Measurements from ENCODE around the gene ORAI2.

ORAI2 gene

DNA sequence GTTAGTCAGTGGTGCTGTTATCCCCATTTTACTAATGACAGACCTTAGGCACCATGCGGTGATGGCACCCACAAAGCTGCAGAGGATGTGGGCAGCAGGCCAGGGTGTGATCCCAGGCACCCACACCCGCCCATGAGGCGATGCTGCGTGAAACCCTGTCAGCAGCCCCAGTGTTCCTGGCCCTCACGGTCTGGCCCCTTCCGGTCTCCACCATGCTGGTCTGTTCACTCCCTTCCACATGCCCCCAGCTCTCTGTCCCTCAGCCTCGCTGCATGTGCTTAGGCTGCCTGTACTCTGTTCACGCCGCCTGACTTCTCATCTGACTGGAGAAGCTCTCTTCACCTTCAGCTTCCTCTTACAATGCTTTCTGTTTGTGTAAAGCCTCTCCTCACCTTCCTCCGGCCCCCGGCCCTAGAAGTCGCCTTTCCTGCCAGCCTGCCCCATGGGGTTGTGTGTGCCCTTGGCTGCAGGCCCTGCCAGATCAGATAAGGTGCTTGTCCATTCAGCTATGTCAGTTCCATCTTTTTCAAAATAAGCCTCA lies 17.6 kb upstream of the ORAI2 start:
- Histone ChIP-seq H3K4me3 (ENCODE audit: low read depth in 1 of 2, low read length in 2 of 2) (no peak overlapping the region), H3K27me3 (ENCODE audit: low read depth, low read length) (no peaks in the 10 kb centered on the region), H3K27ac (ENCODE audit: low read length) (no peak overlapping the region), H3K9me3 (ENCODE audit: control insufficient read depth in 1 of 2, low read length in 2 of 2) (no peaks in the 10 kb centered on the region), H3K36me3 (ENCODE audit: control insufficient read depth in 1 of 2, insufficient read depth in 2 of 2, low read length in 2 of 2) (peaks cover 28 to 41% of the 10 kb centered on the region in 2 donors), H3K4me1 (ENCODE audit: control insufficient read depth in 1 of 2, insufficient read depth in 2 of 2, low read length in 2 of 2) (peaks cover 0 to 10% of the 10 kb centered on the region in 2 donors)

DNA sequence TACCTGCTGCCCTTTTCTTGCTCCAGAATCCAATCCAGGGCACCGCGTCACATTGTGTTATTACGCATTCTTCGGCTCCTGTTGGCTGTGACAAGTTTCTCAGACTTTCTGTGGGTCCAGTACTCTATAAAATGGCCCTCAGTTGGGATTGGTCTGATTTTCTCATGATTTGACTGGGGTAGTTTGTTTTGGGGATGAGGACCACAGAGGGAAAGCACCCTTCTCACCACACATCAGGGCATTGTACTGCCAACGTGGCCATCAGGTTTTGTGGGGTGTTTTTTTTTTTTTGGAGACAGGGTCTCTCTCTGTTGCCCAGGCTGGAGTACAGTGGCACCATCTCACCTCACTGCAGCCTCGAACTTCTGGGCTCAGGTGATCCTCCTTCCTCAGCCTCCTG lies 17.0 kb upstream of the ORAI2 start:
- peaks cover 31 to 34% of the 10 kb centered on the region in 2 donors for H3K36me3 ChIP-seq (ENCODE audit: control insufficient read depth in 1 of 2, insufficient read depth in 2 of 2, low read length in 2 of 2)
- no peaks in the 10 kb centered on the region for H3K9me3 ChIP-seq (ENCODE audit: control insufficient read depth in 1 of 2, low read length in 2 of 2)
- H3K27me3 ChIP-seq (ENCODE audit: low read depth, low read length), result no peaks in the 10 kb centered on the region
- H3K27ac ChIP-seq (ENCODE audit: low read length), result no peak overlapping the region
- H3K4me3 ChIP-seq (ENCODE audit: low read depth in 1 of 2, low read length in 2 of 2), result no peak overlapping the region
- H3K4me1 ChIP-seq (ENCODE audit: control insufficient read depth in 1 of 2, insufficient read depth in 2 of 2, low read length in 2 of 2), result peaks cover 0 to 10% of the 10 kb centered on the region in 2 donors

DNA sequence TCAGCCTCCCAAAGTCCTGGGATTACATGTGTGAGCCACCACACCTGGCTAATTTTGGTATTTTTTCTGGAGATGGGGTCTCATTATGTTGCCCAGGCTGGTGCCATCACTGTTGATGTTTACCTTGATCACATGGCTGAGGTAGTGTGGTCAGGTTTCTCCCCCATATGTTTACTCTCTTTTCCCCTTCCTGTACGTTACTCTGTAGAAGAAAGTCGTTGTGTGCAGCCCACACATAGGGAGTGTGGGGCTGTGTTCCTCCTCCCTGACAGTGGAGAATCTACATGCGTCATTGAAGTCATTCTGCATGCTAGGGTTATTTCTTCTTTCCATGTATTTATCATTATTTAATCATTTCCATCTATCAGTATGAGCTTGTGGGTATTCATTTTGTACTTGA lies 16.3 kb upstream of the ORAI2 start:
- Histone ChIP-seq H3K4me1 (ENCODE audit: control insufficient read depth in 1 of 2, insufficient read depth in 2 of 2, low read length in 2 of 2) (peaks cover 0 to 10% of the 10 kb centered on the region in 2 donors), H3K27me3 (ENCODE audit: low read depth, low read length) (no peaks in the 10 kb centered on the region), H3K4me3 (ENCODE audit: low read depth in 1 of 2, low read length in 2 of 2) (no peak overlapping the region), H3K36me3 (ENCODE audit: control insufficient read depth in 1 of 2, insufficient read depth in 2 of 2, low read length in 2 of 2) (peaks cover 31 to 37% of the 10 kb centered on the region in 2 donors), H3K27ac (ENCODE audit: low read length) (no peak overlapping the region), H3K9me3 (ENCODE audit: control insufficient read depth in 1 of 2, low read length in 2 of 2) (no peaks in the 10 kb centered on the region)

DNA sequence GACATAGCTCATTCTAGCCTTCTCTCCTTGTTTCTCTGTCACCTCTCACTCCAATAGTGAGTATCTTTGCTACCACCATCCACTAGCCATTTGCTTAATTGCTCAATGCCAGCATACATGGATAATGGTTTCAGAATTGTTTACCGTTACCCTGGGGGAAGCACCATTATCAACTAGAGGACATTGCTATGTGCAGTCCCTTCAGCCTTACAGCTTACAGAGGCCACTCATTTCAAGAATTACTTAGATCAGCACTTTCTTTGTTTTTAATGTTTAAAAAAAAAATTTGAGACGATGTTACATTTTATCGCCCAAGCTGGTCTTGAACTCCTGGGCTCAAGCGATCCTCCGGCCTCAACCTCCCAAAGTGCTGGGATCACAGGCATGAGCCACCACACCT lies 14.8 kb upstream of the ORAI2 start:
- no peaks in the 10 kb centered on the region for H3K27me3 ChIP-seq (ENCODE audit: low read depth, low read length)
- no peak overlapping the region for H3K27ac ChIP-seq (ENCODE audit: low read length)

DNA sequence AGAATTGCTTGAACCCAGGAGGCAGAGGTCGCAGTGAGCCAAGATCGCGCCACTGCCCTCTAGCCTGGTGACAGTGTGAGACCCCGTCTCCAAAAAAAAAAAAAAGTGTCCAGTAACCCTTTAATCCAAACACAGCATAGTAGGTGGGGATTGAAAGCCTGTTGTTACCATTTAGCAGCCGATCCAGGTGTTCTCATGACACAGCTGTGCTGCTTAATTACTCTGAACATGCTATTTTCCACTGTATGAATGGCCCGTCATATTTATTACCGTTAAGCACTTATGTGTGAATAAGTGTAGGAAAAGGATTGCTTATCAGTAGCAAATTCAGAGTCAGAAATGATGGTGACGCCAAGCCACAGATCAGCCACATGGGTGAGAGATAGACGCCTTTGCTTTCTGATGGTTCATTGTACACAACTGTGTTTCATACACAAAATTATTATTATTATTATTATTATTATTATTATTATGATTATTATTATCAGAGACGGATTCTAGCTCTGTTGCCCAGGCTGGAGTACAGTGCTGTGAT lies 11.6 kb upstream of the ORAI2 start:
- Histone ChIP-seq H3K27me3 (ENCODE audit: low read depth, low read length) (no peaks in the 10 kb centered on the region), H3K4me3 (ENCODE audit: low read depth in 1 of 2, low read length in 2 of 2) (no peak overlapping the region), H3K27ac (ENCODE audit: low read length) (no peak overlapping the region), H3K9me3 (ENCODE audit: control insufficient read depth in 1 of 2, low read length in 2 of 2) (no peaks in the 10 kb centered on the region), H3K4me1 (ENCODE audit: control insufficient read depth in 1 of 2, insufficient read depth in 2 of 2, low read length in 2 of 2) (no peaks in the 10 kb centered on the region), H3K36me3 (ENCODE audit: control insufficient read depth in 1 of 2, insufficient read depth in 2 of 2, low read length in 2 of 2) (peaks cover 29 to 42% of the 10 kb centered on the region in 2 donors)

More for the DNA sequence above, 14.8 kb upstream of the ORAI2 start:
- H3K9me3 ChIP-seq (ENCODE audit: control insufficient read depth in 1 of 2, low read length in 2 of 2), result no peaks in the 10 kb centered on the region
- H3K4me1 ChIP-seq (ENCODE audit: control insufficient read depth in 1 of 2, insufficient read depth in 2 of 2, low read length in 2 of 2), result no peaks in the 10 kb centered on the region
- H3K36me3 ChIP-seq (ENCODE audit: control insufficient read depth in 1 of 2, insufficient read depth in 2 of 2, low read length in 2 of 2), result peaks cover 31 to 37% of the 10 kb centered on the region in 2 donors
- H3K4me3 ChIP-seq (ENCODE audit: low read depth in 1 of 2, low read length in 2 of 2), result no peak overlapping the region

DNA sequence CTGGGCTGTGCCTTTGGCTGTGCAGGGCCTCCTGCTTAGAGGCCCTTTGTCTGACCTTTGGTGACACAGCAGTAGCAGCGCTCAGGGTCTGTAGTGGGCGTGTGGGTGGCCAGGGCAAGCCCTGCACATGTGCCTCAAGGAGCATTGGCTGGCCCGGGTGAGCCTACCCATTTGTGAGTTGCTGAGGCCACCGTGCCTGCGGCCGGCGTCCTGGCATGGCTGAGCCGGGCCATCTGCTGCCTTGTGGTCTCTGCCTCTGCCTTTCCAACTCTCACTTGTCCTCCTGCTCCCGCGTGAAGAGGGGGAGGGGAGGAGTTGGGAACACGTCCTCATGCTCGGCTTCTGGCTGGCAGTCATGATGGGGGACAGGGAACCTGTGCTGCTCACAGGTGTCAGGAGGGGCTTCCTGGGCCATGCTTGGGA lies 9.2 kb upstream of the ORAI2 start:
- Histone ChIP-seq H3K9me3 (ENCODE audit: control insufficient read depth in 1 of 2, low read length in 2 of 2) (no peaks in the 10 kb centered on the region), H3K36me3 (ENCODE audit: control insufficient read depth in 1 of 2, insufficient read depth in 2 of 2, low read length in 2 of 2) (peaks cover 17 to 43% of the 10 kb centered on the region in 2 donors), H3K4me3 (ENCODE audit: low read depth in 1 of 2, low read length in 2 of 2) (no peak overlapping the region), H3K27ac (ENCODE audit: low read length) (no peak overlapping the region), H3K4me1 (ENCODE audit: control insufficient read depth in 1 of 2, insufficient read depth in 2 of 2, low read length in 2 of 2) (no peaks in the 10 kb centered on the region), H3K27me3 (ENCODE audit: low read depth, low read length) (no peaks in the 10 kb centered on the region)

DNA sequence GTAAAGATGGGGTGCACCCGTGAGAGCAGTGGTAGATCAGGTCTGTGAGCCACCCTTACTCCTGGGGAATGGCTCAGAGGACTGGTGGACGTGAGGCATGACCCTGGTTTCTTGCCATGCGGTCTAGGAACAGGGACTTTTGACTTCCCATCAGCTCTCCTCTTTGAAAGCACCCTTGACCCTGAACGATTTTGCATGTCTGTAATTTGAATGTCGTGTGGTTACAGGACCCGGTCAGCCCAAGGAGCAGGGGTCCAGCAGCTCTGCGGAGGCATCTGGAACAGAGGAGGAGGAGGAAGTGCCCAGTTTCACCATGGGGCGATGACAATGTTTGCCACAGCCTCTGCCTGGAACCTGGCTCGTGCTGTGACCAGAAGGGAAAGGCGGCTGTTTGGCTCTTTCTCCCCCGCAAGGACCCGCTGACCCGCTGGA lies 8.6 kb upstream of the ORAI2 start:
- H3K36me3 ChIP-seq (ENCODE audit: control insufficient read depth in 1 of 2, insufficient read depth in 2 of 2, low read length in 2 of 2), result peaks cover 17 to 41% of the 10 kb centered on the region in 2 donors
- H3K27me3 ChIP-seq (ENCODE audit: low read depth, low read length), result no peaks in the 10 kb centered on the region
- H3K27ac ChIP-seq (ENCODE audit: low read length), result peak overlapping the region; percentile 84
- H3K4me3 ChIP-seq (ENCODE audit: low read depth in 1 of 2, low read length in 2 of 2), result no peak overlapping the region
- no peaks in the 10 kb centered on the region for H3K4me1 ChIP-seq (ENCODE audit: control insufficient read depth in 1 of 2, insufficient read depth in 2 of 2, low read length in 2 of 2)
- no peaks in the 10 kb centered on the region for H3K9me3 ChIP-seq (ENCODE audit: control insufficient read depth in 1 of 2, low read length in 2 of 2)

DNA sequence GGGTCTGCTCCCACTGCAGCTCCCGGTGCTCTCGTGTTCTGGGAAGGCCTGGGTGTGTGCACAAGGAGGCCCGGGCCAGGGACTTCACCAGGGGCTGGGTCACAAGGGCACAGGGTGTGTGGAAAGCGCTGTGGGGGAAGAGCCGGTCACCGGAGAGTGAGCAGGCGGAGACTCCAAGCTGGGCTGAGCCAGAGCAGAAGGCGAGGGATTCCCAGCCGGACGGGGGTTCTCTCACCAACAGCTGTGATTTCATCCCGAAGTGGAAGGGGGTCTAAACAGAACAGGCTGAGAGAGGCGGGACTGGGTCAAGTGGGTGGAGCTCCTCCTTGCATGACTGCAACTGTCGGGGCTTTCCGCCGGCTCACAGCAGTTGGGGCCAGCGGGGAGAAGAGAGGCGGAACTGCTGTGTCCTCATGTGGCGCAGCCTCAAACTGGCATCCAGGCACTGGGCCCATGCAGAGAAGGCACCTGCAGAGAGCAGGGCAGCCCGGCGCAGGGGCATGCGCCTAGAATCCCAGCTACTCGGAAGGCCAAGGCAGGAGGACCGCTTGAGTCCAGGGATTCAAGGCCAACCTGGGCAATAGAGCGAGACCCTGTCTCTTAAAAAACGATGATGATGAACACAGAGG lies 7.6 kb upstream of the ORAI2 start:
- Histone ChIP-seq H3K27me3 (ENCODE audit: low read depth, low read length) (no peaks in the 10 kb centered on the region), H3K9me3 (ENCODE audit: control insufficient read depth in 1 of 2, low read length in 2 of 2) (no peaks in the 10 kb centered on the region), H3K4me1 (ENCODE audit: control insufficient read depth in 1 of 2, insufficient read depth in 2 of 2, low read length in 2 of 2) (no peaks in the 10 kb centered on the region), H3K36me3 (ENCODE audit: control insufficient read depth in 1 of 2, insufficient read depth in 2 of 2, low read length in 2 of 2) (peaks cover 9 to 36% of the 10 kb centered on the region in 2 donors), H3K4me3 (ENCODE audit: low read depth in 1 of 2, low read length in 2 of 2) (peak overlapping the region in 1 of 2 donors; percentile 26), H3K27ac (ENCODE audit: low read length) (peak overlapping the region; percentile 84)

DNA sequence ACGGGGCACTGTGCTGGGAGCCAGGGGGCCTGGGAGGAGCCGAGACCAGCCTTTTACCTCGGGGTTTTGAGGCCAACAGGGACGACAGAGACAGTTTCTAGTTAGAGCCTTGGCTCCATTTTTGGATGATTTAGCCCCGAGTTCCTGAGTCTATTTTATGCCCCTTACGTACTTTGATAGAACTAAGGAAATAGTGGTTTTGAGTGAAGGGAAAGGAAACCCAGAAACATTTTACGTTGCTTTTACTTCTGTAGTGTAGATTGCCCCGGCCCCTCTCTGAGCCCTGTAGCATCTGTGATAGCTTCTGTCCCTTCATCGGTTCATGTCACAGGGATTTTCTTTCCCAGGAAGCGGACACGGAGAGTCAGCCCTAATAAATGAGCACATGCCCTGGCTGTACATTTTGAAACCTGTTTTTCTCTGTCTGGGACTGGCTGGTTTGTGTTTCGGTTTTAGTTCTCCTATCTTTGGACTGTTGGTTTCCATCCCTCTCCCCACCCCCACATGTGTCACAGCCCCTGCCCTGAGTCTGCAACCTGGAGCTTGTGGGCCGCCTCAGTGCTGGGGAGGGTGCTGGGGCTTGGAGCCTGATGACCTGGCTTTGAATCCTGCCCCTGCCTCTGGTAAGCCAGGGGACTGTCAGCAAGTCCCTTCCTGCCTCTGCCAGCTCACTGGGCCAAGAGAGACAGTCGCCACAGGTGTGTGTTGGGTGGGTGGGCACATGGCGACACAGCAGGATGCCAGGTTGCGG lies 6.9 kb upstream of the ORAI2 start:
- peak overlapping the region; percentile 84 for H3K27ac ChIP-seq (ENCODE audit: low read length)
- H3K36me3 ChIP-seq (ENCODE audit: control insufficient read depth in 1 of 2, insufficient read depth in 2 of 2, low read length in 2 of 2), result peaks cover 6 to 36% of the 10 kb centered on the region in 2 donors
- H3K4me1 ChIP-seq (ENCODE audit: control insufficient read depth in 1 of 2, insufficient read depth in 2 of 2, low read length in 2 of 2), result no peaks in the 10 kb centered on the region
- H3K27me3 ChIP-seq (ENCODE audit: low read depth, low read length), result no peaks in the 10 kb centered on the region
- no peaks in the 10 kb centered on the region for H3K9me3 ChIP-seq (ENCODE audit: control insufficient read depth in 1 of 2, low read length in 2 of 2)
- peak overlapping the region in 1 of 2 donors; percentile 26 for H3K4me3 ChIP-seq (ENCODE audit: low read depth in 1 of 2, low read length in 2 of 2)

DNA sequence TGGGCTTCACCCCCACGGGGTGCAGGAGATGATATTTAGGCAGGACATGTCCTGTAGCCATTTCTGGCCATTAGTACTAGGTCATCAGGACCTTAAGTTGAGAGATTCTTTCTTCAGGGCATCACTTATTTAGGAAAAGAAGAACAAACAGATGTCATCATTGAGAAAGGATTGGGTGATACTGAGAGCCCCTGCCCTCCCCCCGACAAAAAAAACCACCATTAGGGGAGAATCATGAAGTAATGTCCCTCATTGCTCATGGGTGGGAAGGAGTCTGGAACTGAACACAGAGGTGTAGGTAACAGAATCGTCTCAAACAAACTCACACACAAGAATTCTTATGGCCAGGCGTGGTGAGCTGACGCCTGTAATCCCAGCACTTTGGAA lies 6.4 kb upstream of the ORAI2 start:
- Histone ChIP-seq H3K4me3 (ENCODE audit: low read depth in 1 of 2, low read length in 2 of 2) (no peak overlapping the region), H3K9me3 (ENCODE audit: control insufficient read depth in 1 of 2, low read length in 2 of 2) (no peaks in the 10 kb centered on the region), H3K36me3 (ENCODE audit: control insufficient read depth in 1 of 2, insufficient read depth in 2 of 2, low read length in 2 of 2) (peaks cover 6 to 32% of the 10 kb centered on the region in 2 donors), H3K27ac (ENCODE audit: low read length) (peak overlapping the region; percentile 84), H3K4me1 (ENCODE audit: control insufficient read depth in 1 of 2, insufficient read depth in 2 of 2, low read length in 2 of 2) (peaks cover 0 to 4% of the 10 kb centered on the region in 2 donors), H3K27me3 (ENCODE audit: low read depth, low read length) (no peaks in the 10 kb centered on the region)

DNA sequence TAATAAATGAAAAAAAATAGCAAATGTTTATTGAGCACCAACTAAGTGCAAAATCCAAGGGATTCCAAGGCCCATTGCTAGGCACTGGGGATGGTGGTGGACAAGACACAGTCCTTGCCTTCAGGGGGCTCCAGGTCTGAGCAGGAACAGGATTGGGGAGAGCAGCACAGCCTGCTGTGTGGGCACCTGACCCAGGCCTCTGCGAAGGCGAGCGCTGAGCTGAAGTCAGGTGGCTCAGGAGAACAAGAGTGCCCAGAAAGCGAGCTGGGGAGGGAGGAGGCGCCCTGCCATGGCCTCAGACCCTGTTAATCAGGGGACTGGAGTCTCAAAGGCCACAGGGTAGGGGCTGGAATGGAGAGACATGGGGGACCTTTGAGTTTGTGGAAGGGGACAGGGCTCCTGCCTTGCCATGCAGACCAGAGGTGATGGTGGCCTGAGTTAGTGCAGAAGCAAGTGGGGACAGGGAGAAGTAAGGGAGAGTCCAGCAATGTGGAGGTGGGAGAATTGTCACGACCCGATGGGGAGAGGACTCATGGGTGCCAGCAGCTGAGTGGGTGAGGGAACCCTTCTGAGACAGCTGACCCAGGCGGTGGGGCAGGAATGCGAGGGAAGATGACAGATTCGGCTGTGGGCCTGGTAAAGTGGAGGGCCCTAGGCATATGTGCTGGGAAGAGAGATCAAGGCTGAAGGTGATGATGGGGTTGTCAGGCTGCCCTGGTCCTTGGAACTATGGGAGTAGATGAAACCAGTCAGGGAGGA lies 4.1 kb upstream of the ORAI2 start:
- Histone ChIP-seq H3K36me3 (ENCODE audit: control insufficient read depth in 1 of 2, insufficient read depth in 2 of 2, low read length in 2 of 2) (peaks cover 6 to 30% of the 10 kb centered on the region in 2 donors), H3K27ac (ENCODE audit: low read length) (no peak overlapping the region), H3K4me3 (ENCODE audit: low read depth in 1 of 2, low read length in 2 of 2) (no peak overlapping the region), H3K27me3 (ENCODE audit: low read depth, low read length) (no peaks in the 10 kb centered on the region), H3K4me1 (ENCODE audit: control insufficient read depth in 1 of 2, insufficient read depth in 2 of 2, low read length in 2 of 2) (peaks cover 0 to 13% of the 10 kb centered on the region in 2 donors), H3K9me3 (ENCODE audit: control insufficient read depth in 1 of 2, low read length in 2 of 2) (no peaks in the 10 kb centered on the region)

Measured in muscle layer of duodenum (tissue), 2 donors.